ENCODE data around the gene OR52B6.

DNA sequence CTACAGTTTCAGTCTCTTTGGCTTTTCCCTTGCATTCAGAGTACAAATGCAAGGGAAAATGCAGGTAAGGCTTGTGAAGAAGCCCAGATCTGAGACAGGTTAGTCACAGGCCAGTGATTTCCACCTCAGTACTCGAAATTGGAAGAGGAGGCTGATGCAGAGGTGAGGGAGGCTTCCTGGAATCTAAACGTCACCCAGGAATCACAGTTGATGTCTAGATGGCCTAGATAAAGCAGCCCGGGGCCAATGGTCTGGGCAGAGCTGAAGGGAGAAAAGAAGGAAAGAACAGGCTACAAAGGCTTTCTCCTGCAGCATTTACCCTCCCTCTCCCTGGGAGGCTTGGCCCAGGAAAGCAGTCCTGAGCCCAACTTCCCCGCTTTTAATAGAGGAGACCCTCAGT is 24.2 kb downstream of the OR52B6 start:
- TF ChIP-seq, protein P1, sequence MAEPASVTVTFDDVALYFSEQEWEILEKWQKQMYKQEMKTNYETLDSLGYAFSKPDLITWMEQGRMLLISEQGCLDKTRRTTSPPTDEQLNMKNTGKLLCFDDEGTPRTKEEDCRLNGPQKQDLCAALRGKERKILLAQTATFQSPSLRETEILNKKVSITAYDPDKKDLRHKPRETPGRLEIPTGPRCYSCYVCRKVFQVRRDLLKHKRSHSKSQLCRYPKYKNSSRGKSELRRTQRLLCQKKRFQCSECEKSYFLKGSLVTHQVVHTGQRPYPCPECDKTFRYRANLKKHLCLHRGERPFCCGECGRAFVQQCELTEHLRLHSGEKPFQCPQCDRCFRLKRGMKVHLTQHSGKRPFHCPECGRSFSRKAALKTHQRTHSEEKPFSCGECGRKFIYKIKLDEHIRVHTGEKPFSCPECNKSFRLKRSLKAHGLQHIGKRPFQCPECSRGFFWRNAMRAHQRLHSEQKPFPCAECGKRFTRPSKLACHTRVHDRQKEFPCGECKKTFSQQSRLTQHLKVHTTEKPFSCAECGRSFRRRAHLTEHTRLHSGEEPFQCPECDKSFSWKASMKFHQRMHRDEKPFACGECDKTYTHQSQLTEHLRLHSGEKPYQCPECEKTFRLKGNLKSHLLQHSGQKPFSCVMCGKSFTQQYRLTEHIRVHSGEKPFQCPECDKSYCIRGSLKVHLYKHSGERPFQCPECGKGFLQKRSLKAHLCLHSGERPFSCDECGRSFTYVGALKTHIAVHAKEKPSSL (CRISPR knock-in tag; conservative IDR thresholded peaks at IDR 0.05), result no peak
- TF ChIP-seq, protein P2, sequence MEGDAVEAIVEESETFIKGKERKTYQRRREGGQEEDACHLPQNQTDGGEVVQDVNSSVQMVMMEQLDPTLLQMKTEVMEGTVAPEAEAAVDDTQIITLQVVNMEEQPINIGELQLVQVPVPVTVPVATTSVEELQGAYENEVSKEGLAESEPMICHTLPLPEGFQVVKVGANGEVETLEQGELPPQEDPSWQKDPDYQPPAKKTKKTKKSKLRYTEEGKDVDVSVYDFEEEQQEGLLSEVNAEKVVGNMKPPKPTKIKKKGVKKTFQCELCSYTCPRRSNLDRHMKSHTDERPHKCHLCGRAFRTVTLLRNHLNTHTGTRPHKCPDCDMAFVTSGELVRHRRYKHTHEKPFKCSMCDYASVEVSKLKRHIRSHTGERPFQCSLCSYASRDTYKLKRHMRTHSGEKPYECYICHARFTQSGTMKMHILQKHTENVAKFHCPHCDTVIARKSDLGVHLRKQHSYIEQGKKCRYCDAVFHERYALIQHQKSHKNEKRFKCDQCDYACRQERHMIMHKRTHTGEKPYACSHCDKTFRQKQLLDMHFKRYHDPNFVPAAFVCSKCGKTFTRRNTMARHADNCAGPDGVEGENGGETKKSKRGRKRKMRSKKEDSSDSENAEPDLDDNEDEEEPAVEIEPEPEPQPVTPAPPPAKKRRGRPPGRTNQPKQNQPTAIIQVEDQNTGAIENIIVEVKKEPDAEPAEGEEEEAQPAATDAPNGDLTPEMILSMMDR (IDR thresholded peaks at IDR 0.05), result no peak
- TF ChIP-seq, protein P3, sequence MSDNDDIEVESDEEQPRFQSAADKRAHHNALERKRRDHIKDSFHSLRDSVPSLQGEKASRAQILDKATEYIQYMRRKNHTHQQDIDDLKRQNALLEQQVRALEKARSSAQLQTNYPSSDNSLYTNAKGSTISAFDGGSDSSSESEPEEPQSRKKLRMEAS (CRISPR knock-in tag; IDR thresholded peaks at IDR 0.05), result no peak
